ENCODE measurements around the gene UTP25. TPM values are rescaled to one million over a fixed set of nuclear protein-coding genes. Genes with fewer than 3 reads are reported as not detected.
"Not testable (repeated sequence)": the region's sequence is repeated elsewhere in the genome, so short reads cannot be mapped to it uniquely, and the experiment has no call there.

UTP25 gene
- total RNA-seq, 1 donor from 2014 or later, result 2.4 TPM

DNA sequence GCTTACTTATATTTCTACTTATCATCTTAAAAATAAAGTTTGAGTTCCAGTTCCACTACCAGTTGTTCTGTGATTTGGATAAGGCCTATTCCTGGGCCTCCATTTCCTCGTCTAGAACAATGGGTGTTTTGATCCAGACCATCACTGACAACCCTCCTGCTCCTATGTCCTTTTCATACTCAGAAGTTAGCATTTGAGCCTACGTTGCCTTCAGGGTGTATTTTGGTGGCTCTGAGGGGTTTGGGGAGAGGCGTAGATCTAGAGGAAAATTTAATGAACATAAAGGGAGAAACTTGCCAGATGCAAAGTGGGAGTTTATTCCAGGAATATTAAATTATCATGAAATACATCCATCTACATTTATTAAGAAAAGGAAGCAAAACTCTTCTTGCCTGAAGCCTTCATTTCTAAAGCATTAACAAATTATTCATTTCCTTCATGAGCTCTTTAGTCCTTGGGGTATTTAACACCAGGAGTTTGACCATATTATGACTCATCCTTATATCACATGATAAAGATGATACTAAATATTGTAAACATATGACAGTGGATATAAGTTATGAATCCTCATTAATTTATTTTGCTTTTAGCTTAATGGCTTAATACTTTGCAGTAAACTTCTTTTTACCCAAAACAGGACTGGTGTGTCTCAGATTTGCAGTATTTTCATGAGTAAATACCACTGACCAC lies 63.0 kb downstream of the UTP25 start:
- DNase-seq, result no peak
- no peak for TF ChIP-seq CTCF (IDR thresholded peaks at IDR 0.05; ENCODE audit: borderline replicate concordance)
- H3K9me3 ChIP-seq (replicated peaks), result peaks cover 9% of the 10 kb centered on the region
- no peaks in the 10 kb centered on the region for H3K36me3 ChIP-seq
- H3K4me3 ChIP-seq, result no peak overlapping the region
- peaks cover 28% of the 10 kb centered on the region for H3K27me3 ChIP-seq (ENCODE audit: low read depth)
- no peaks in the 10 kb centered on the region for H3K4me1 ChIP-seq
- H3K27ac ChIP-seq (replicated peaks), result no peak overlapping the region
- intact Hi-C loops (cut with micrococcal nuclease), result no loop called here

DNA sequence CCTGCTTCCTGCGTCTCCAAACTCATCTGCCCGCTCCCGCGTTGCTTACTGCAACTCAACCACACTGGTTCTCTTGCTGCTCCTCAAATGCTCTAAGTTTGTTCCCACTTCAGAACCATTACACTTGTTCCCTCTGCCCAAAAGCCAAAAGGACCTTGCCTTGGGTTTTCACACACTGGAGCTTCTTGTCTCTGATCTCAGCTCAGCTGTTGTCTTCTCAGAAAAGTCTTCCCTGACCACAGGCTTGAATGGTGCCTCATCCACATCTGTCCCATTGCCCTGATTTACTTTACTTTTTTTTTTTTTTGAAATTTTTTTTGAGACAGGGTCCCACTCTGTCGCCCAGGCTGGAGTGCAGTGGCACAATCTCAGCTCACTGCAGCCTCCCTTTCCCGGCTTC lies 66.0 kb downstream of the UTP25 start:
- DNase-seq, result no peak
- Histone ChIP-seq H3K4me1 (no peaks in the 10 kb centered on the region), H3K9me3 (replicated peaks) (peaks cover 9% of the 10 kb centered on the region), H3K36me3 (no peaks in the 10 kb centered on the region), H3K4me3 (no peak overlapping the region), H3K27me3 (ENCODE audit: low read depth) (peaks cover 13% of the 10 kb centered on the region), H3K27ac (replicated peaks) (no peak overlapping the region)
- intact Hi-C loops (cut with micrococcal nuclease), result no loop called here
- no peak for TF ChIP-seq CTCF (IDR thresholded peaks at IDR 0.05; ENCODE audit: borderline replicate concordance)

- H3K4me1 ChIP-seq, result no peaks in the 10 kb centered on the region
- no peak overlapping the region for H3K27ac ChIP-seq (replicated peaks)
- peaks cover 9% of the 10 kb centered on the region for H3K9me3 ChIP-seq (replicated peaks)
- peaks cover 13% of the 10 kb centered on the region for H3K27me3 ChIP-seq (ENCODE audit: low read depth)
- TF ChIP-seq CTCF (IDR thresholded peaks at IDR 0.05; ENCODE audit: borderline replicate concordance), result no peak
- intact Hi-C loops (cut with micrococcal nuclease), result no loop called here
- no peaks in the 10 kb centered on the region for H3K36me3 ChIP-seq
- no peak for DNase-seq
- H3K4me3 ChIP-seq, result no peak overlapping the region
Measured at GRCh38 chr1:209895709-209896108, 67.9 kb downstream of the UTP25 start.

GRCh38 chr1:209896346-209896745 lies 68.6 kb downstream of the UTP25 start:
- H3K27me3 ChIP-seq (ENCODE audit: low read depth), result peaks cover 13% of the 10 kb centered on the region
- intact Hi-C loops (cut with micrococcal nuclease), result no loop called here
- peaks cover 6% of the 10 kb centered on the region for H3K9me3 ChIP-seq (replicated peaks)
- H3K36me3 ChIP-seq, result no peaks in the 10 kb centered on the region
- TF ChIP-seq CTCF (IDR thresholded peaks at IDR 0.05; ENCODE audit: borderline replicate concordance), result no peak
- DNase-seq, result no peak
- no peak overlapping the region for H3K4me3 ChIP-seq
- no peaks in the 10 kb centered on the region for H3K4me1 ChIP-seq
- no peak overlapping the region for H3K27ac ChIP-seq (replicated peaks)

- H3K4me1 ChIP-seq; DNase-seq; H3K4me3 ChIP-seq; H3K36me3 ChIP-seq; H3K27ac ChIP-seq (replicated peaks); intact Hi-C loops (cut with micrococcal nuclease); H3K9me3 ChIP-seq (replicated peaks): not testable (repeated sequence)
- peaks cover 13% of the 10 kb centered on the region for H3K27me3 ChIP-seq (ENCODE audit: low read depth)
Measured at GRCh38 chr1:209898271-209898670, 70.5 kb downstream of the UTP25 start.

DNA sequence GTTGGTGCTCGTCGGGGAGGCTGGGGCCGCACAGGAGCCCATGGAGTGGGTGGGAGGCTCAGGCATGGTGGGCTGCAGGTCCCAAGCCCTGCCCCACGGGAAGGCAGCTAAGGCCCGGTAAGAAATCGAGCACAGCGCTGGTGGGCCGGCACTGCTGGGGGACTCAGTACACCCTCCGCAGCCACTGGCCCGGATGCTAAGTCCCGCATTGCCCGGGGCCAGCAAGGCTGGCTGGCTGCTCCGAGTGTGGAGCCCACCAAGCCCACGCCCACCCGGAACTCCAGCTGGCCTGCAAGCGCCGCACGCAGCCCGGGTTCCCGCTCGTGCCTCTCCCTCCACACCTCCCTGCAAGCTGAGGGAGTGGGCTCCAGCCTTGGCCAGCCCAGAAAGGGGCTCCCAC lies 71.1 kb downstream of the UTP25 start:
- H3K27ac ChIP-seq (replicated peaks); H3K9me3 ChIP-seq (replicated peaks); H3K4me3 ChIP-seq; H3K36me3 ChIP-seq; H3K4me1 ChIP-seq; DNase-seq; intact Hi-C loops (cut with micrococcal nuclease): not testable (repeated sequence)
- H3K27me3 ChIP-seq (ENCODE audit: low read depth), result peaks cover 13% of the 10 kb centered on the region
